Vagina (tissue), 2 donors: ENCODE results near the gene MAGEB16.

Experiments used
- CTCF ChIP-seq, 3 experiments: fragments of 450-650 bp in 2 of 3; fragments of 200-600 bp in 1 of 3; sonication (generic) in 1 of 3; IDR thresholded peaks; one replicate each; pipeline ENCODE4 v1.5.1; 2017 to 2019; ENCODE audit warnings: antibody characterized with exemption in 3 of 3, mild to moderate bottlenecking in 2 of 3, moderate library complexity in 2 of 3
- POLR2A ChIP-seq, 2 donors: fragments of 450-650 bp; IDR thresholded peaks; one replicate each; pipeline ENCODE4 v1.6.1; 2017; ENCODE audit warnings: antibody characterized with exemption in 2 of 2, mild to moderate bottlenecking in 2 of 2, moderate library complexity in 2 of 2

- TF ChIP-seq CTCF (IDR thresholded peaks at IDR 0.05) (no peak), POLR2A (IDR thresholded peaks at IDR 0.05) (no peak)
Observed at GRCh38 chrX:35800474-35800873, 2.3 kb downstream of the MAGEB16 start.
